Parathyroid adenoma (tissue), 2 donors: ENCODE results near the gene GAST.

Experiments
- H2AFZ ChIP-seq: fragments of 300-600 bp; sonication (generic); one replicate; pipeline ENCODE4 v1.7.0; 2017; ENCODE audit warnings: antibody characterized with exemption, mild to moderate bottlenecking
- H3K27ac ChIP-seq: fragments of 300-600 bp; sonication (generic); one replicate; pipeline ENCODE4 v1.7.0; 2017
- H3K27me3 ChIP-seq: fragments of 300-600 bp; sonication (generic); one replicate; pipeline ENCODE4 v1.7.0; 2017; ENCODE audit warnings: low read length; ENCODE audit not compliant: control insufficient read depth, insufficient read depth
- H3K36me3 ChIP-seq: fragments of 300-600 bp; sonication (generic); one replicate; pipeline ENCODE4 v1.7.0; 2017; ENCODE audit warnings: low read length; ENCODE audit not compliant: control insufficient read depth, insufficient read depth
- H3K4me1 ChIP-seq: fragments of 300-600 bp; sonication (generic); one replicate; pipeline ENCODE4 v1.7.0; 2017; ENCODE audit warnings: control low read depth
- H3K4me2 ChIP-seq: fragments of 300-600 bp; sonication (generic); one replicate; pipeline ENCODE4 v1.7.0; 2017; ENCODE audit warnings: low read length
- H3K4me3 ChIP-seq: fragments of 300-600 bp; sonication (generic); one replicate; pipeline ENCODE4 v1.7.0; 2017; ENCODE audit warnings: low read depth, low read length
- H3K79me2 ChIP-seq: fragments of 300-600 bp; sonication (generic); one replicate; pipeline ENCODE4 v1.7.0; 2017; ENCODE audit warnings: control low read depth
- H3K9ac ChIP-seq: fragments of 300-600 bp; sonication (generic); one replicate; pipeline ENCODE4 v1.7.0; 2017; ENCODE audit warnings: mild to moderate bottlenecking
- H3K9me3 ChIP-seq: fragments of 300-600 bp; sonication (generic); one replicate; pipeline ENCODE4 v1.7.0; 2017; ENCODE audit warnings: low read length; ENCODE audit not compliant: control insufficient read depth
- CTCF ChIP-seq: fragments of 300-600 bp; sonication (generic); IDR thresholded peaks from one replicate; pipeline ENCODE4 v1.7.0; 2017; ENCODE audit warnings: antibody characterized with exemption, mild to moderate bottlenecking
- donor health status: primary hyperparathyroidism.

The GAST gene

GRCh38 chr17:41751288-41751687, 39.2 kb downstream of the GAST start:
- Histone ChIP-seq H3K79me2 (no peaks in the 10 kb centered on the region), H3K9me3 (no peaks in the 10 kb centered on the region), H2AFZ (no peak overlapping the region), H3K27me3 (no peaks in the 10 kb centered on the region), H3K4me3 (no peak overlapping the region), H3K27ac (no peak overlapping the region), H3K4me1 (no peaks in the 10 kb centered on the region), H3K9ac (no peak overlapping the region), H3K4me2 (no peak overlapping the region), H3K36me3 (no peaks in the 10 kb centered on the region)
- no peak for TF ChIP-seq CTCF

- Histone ChIP-seq H3K9ac (no peak overlapping the region), H3K27ac (no peak overlapping the region), H3K4me3 (no peak overlapping the region), H2AFZ (no peak overlapping the region), H3K27me3 (no peaks in the 10 kb centered on the region), H3K9me3 (no peaks in the 10 kb centered on the region), H3K4me1 (no peaks in the 10 kb centered on the region), H3K4me2 (no peak overlapping the region), H3K36me3 (no peaks in the 10 kb centered on the region), H3K79me2 (no peaks in the 10 kb centered on the region)
- no peak for TF ChIP-seq CTCF
Observed at GRCh38 chr17:41754066-41754465, 41.9 kb downstream of the GAST start.

- Histone ChIP-seq H2AFZ (no peak overlapping the region), H3K27ac (no peak overlapping the region), H3K4me3 (no peak overlapping the region), H3K9ac (no peak overlapping the region), H3K9me3 (no peaks in the 10 kb centered on the region), H3K4me2 (no peak overlapping the region), H3K36me3 (no peaks in the 10 kb centered on the region), H3K79me2 (no peaks in the 10 kb centered on the region), H3K27me3 (no peaks in the 10 kb centered on the region), H3K4me1 (no peaks in the 10 kb centered on the region)
- no peak for TF ChIP-seq CTCF
Observed at GRCh38 chr17:41758601-41759000, 46.5 kb downstream of the GAST start.

- peaks cover 2% of the 10 kb centered on the region for H3K79me2 ChIP-seq
- TF ChIP-seq CTCF = no peak
- H3K9ac ChIP-seq = no peak overlapping the region
- H3K4me1 ChIP-seq = no peaks in the 10 kb centered on the region
- no peak overlapping the region for H3K4me3 ChIP-seq
- no peaks in the 10 kb centered on the region for H3K27me3 ChIP-seq
- no peak overlapping the region for H3K27ac ChIP-seq
- H3K36me3 ChIP-seq = no peaks in the 10 kb centered on the region
- H3K4me2 ChIP-seq = no peak overlapping the region
- no peak overlapping the region for H2AFZ ChIP-seq
- H3K9me3 ChIP-seq = no peaks in the 10 kb centered on the region
Observed at GRCh38 chr17:41760878-41761277, 48.7 kb downstream of the GAST start.

- Histone ChIP-seq H3K4me1 (no peaks in the 10 kb centered on the region), H3K27ac (no peak overlapping the region), H3K4me2 (no peak overlapping the region), H3K9me3 (no peaks in the 10 kb centered on the region), H3K9ac (no peak overlapping the region), H3K79me2 (peaks cover 2% of the 10 kb centered on the region), H2AFZ (no peak overlapping the region), H3K27me3 (no peaks in the 10 kb centered on the region), H3K4me3 (no peak overlapping the region), H3K36me3 (no peaks in the 10 kb centered on the region)
- no peak for TF ChIP-seq CTCF
Observed at GRCh38 chr17:41762391-41762790, 50.3 kb downstream of the GAST start.
